GM21825 (cell line): ENCODE measurements around the gene GRIN3A.

Source experiments
- ATAC-seq: cut with Tn5 transposase; IDR thresholded peaks from one replicate; pipeline ENCODE4 v1.9.1; 2021; ENCODE audit warnings: mild to moderate bottlenecking, moderate library complexity; ENCODE audit not compliant: unreplicated experiment

GRIN3A gene

DNA sequence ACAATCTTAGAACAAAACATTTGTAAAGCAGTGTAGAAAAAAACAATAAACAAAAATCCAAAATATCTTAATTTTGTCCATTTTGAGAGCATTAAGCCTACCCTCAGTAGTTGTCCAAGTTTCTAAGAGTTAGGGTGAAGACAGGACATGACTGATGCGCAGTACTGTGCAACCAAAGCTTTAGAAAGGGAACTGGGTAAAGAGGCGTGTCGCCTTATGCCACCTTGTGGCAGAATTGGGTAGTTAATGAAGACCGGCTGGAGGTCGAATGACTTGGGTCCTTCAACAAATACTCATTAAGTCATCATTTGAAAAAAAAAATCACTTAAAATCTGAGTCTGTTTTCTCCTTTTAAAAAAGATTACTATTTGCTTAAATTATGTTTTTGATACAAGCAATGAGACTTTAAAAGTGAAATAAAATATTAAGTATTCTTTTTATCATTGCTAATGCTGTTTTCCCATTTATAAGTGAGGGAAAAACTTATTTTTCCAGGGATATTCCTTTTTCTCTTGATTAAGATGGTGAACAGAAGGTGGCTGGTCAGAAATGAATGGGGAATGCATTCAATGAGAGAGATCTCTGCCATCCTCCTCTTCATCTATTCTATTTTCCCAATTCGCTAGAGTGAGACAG is 208.3 kb downstream of the GRIN3A start:
- ATAC-seq: peak; percentile 40

DNA sequence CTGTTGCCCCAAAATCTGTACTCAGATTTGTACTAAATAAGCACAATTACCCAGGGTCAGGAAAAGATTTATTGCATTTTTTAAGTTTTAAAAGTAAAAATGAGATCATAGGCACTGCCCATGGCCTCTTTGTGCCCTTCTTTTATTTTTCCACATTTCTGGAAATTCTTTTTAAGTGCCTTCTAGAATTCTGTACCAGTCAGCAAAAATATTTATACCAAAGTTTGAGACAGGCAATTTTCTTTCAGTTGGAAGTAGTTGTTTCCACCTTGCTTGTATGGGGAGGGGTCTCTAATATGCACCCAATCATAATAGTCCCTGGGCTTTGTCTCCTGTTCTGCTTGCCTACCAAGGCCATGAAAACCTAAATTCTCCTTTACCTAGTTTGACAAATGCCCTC is 210.4 kb downstream of the GRIN3A start:
- ATAC-seq: no peak

DNA sequence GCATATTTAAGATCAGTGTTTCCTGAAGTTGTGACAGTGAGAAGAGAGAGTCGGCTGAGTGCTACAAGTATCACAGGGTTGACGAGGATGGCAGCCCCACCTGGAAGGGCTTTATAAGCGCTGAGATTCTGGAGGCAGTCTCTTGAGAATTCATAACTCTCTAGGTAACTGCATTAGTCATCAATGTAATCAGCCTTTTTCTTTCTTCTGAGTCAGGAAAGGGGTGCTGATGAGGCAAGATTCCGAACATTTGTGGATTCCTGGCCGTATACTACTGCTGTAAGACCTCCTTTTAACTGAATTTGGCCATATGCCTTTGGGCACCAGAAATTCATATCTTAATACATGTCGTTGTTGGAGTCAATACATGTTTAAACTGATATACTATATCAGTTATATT is 211.4 kb downstream of the GRIN3A start:
- no peak for ATAC-seq

DNA sequence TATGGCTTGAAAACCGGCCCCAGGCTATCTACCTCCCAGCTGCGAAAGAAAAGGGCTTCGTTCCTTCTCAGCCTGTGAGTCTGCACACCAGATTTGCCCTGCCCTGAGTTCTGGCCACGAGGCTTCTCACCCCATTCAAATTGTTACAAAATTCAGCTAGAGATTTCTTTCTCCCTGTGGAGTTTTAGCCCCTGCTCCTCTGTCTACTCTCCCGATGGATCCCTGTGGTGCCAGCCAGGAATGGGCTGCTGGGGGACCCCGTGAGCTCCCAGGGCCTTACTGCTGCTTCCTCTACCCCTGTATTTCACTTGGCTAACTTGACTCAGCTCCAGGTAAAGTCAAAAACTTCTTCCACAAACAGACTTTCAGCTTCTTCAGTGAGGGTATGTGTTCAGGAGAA is 214.1 kb downstream of the GRIN3A start:
- no peak for ATAC-seq
